PC-9 (cell line): Measurements from ENCODE around the gene VAV2. TPM values are rescaled to one million over a fixed set of nuclear protein-coding genes. Genes with fewer than 3 reads are reported as not detected.
"Not testable (repeated sequence)": the region's sequence is repeated elsewhere in the genome, so short reads cannot be mapped to it uniquely, and the experiment has no call there.

Experiments used
- BruUV-seq: library from RNA; stranded (reverse); fragments of 400-500 nt; replicated peaks from 2 replicates; lab custom pipeline; 2021; lab: Mats Ljungman, UMichigan
- CTCF ChIA-PET: fragments of 300-600 bp; sonication (Branson Sonifier 250); formaldehyde crosslinking; loops from one replicate; lab custom pipeline; 2022; ENCODE audit warnings: antibody characterized with exemption; lab: Charles Lee
- POLR2A ChIA-PET: fragments of 300-600 bp; sonication (Branson Sonifier 250); formaldehyde crosslinking; loops from one replicate; lab custom pipeline; 2022; ENCODE audit warnings: antibody characterized with exemption; ENCODE audit not compliant: unreplicated experiment; lab: Charles Lee
- DNase-seq, 2 experiments: peaks; one replicate each; pipeline versions ENCODE4 v3.0.0 to v3.0.0-alpha.2; 2015 to 2022; ENCODE audit warnings: mixed read lengths in 1 of 2
- H2AFZ ChIP-seq: fragments of 200-600 bp; sonication (generic); 2 replicates; pipeline ENCODE4 v1.8.1; 2017; ENCODE audit warnings: antibody characterized with exemption
- H3F3A ChIP-seq: fragments of 200-600 bp; sonication (generic); 2 replicates; pipeline ENCODE4 v1.8.1; 2017; ENCODE audit warnings: antibody characterized with exemption, mild to moderate bottlenecking, low read depth; ENCODE audit not compliant: insufficient read depth
- H3K27ac ChIP-seq: fragments of 200-600 bp; sonication (generic); 2 replicates; pipeline ENCODE4 v1.6.1; 2016; ENCODE audit warnings: mixed run types
- H3K27me3 ChIP-seq: fragments of 200-600 bp; sonication (generic); 2 replicates; pipeline ENCODE4 v1.6.1; 2016; ENCODE audit warnings: low read depth, mixed run types; ENCODE audit not compliant: insufficient read depth
- H3K36me3 ChIP-seq: fragments of 200-600 bp; sonication (generic); 2 replicates; pipeline ENCODE4 v1.6.1; 2016; ENCODE audit warnings: low read depth, mixed run types
- H3K4me1 ChIP-seq: fragments of 200-600 bp; sonication (generic); replicated peaks from 2 replicates; pipeline ENCODE4 v1.6.1; 2016; ENCODE audit warnings: mixed run types; ENCODE audit not compliant: insufficient read depth
- H3K4me2 ChIP-seq: fragments of 200-600 bp; sonication (generic); 2 replicates; pipeline ENCODE4 v1.6.1; 2017; ENCODE audit warnings: mixed run types
- H3K4me3 ChIP-seq: fragments of 200-600 bp; sonication (generic); 2 replicates; pipeline ENCODE4 v1.6.1; 2016; ENCODE audit warnings: mixed run types
- H3K79me2 ChIP-seq: fragments of 200-600 bp; sonication (generic); 2 replicates; pipeline ENCODE4 v1.6.1; 2017; ENCODE audit warnings: low read depth, mixed run types
- H3K9me2 ChIP-seq: fragments of 200-600 bp; sonication (generic); 2 replicates; pipeline ENCODE4 v1.8.1; 2017; ENCODE audit warnings: mild to moderate bottlenecking; ENCODE audit not compliant: insufficient read depth
- H3K9me3 ChIP-seq: fragments of 200-600 bp; sonication (generic); 2 replicates; pipeline ENCODE4 v1.8.1; 2016; ENCODE audit warnings: low read depth; ENCODE audit not compliant: insufficient read depth
- H4K20me1 ChIP-seq: fragments of 200-600 bp; sonication (generic); 2 replicates; pipeline ENCODE4 v1.8.1; 2017; ENCODE audit not compliant: insufficient read depth
- CTCF ChIP-seq: fragments of 200-600 bp; sonication (generic); conservative IDR thresholded peaks from 2 replicates; pipeline ENCODE4 v1.6.1; 2017; ENCODE audit warnings: mixed run types, antibody characterized with exemption, mild to moderate bottlenecking, moderate library complexity
- EZH2 ChIP-seq: fragments of 200-600 bp; sonication (generic); IDR thresholded peaks from 2 replicates; pipeline ENCODE4 v1.8.0; 2017; ENCODE audit warnings: antibody characterized with exemption, low read depth
- intact Hi-C: fragments of 100-400 bp; cut with micrococcal nuclease; formaldehyde crosslinking; loops from one replicate; pipeline ENCODE4 v1.10.0; 2022; ENCODE audit not compliant: unreplicated experiment
- total RNA-seq: library from RNA; stranded (reverse); gene quantifications from 2 replicates; pipeline ENCODE4 v1.2.3, GENCODE V29; 2021

The VAV2 gene
- total RNA-seq, 1 experiment from 2014 or later: 36.5 TPM

GRCh38 chr9:133767625-133768024 lies 224.5 kb downstream of the VAV2 start:
- POLR2A ChIA-PET: no interaction called here
- no peak overlapping the region for H2AFZ ChIP-seq
- CTCF ChIA-PET: no interaction called here
- H3K4me3 ChIP-seq: no peak overlapping the region
- H3K9me2 ChIP-seq: no peaks in the 10 kb centered on the region
- no peak for DNase-seq
- 0 out of 2 replicates have a peak, but pooled peaks cover 10% of the 10 kb centered on the region for H3K36me3 ChIP-seq
- no peaks in the 10 kb centered on the region for H3K79me2 ChIP-seq
- intact Hi-C loops: no loop called here
- TF ChIP-seq EZH2: no peak
- TF ChIP-seq CTCF: no peak
- H3K27ac ChIP-seq: no peak overlapping the region
- no peaks in the 10 kb centered on the region for H3K4me1 ChIP-seq
- H3K27me3 ChIP-seq: no peaks in the 10 kb centered on the region
- H3K9me3 ChIP-seq: peaks cover 5% of the 10 kb centered on the region; the same call in 1 of the 2 replicates
- no peak overlapping the region for H3K4me2 ChIP-seq
- no TSS peak for BruUV-seq
- no peaks in the 10 kb centered on the region; the same call in 1 of the 2 replicates for H3F3A ChIP-seq
- H4K20me1 ChIP-seq: no peaks in the 10 kb centered on the region

GRCh38 chr9:133767008-133767407 lies 225.1 kb downstream of the VAV2 start:
- Histone ChIP-seq H3K9me2 (no peaks in the 10 kb centered on the region), H3K9me3 (peaks cover 5% of the 10 kb centered on the region; the same call in 1 of the 2 replicates), H3K36me3 (0 out of 2 replicates have a peak, but pooled peaks cover 10% of the 10 kb centered on the region), H3K4me2 (no peak overlapping the region), H3K4me3 (no peak overlapping the region), H3K4me1 (no peaks in the 10 kb centered on the region), H3K27me3 (no peaks in the 10 kb centered on the region), H2AFZ (no peak overlapping the region), H3K27ac (no peak overlapping the region), H4K20me1 (no peaks in the 10 kb centered on the region), H3F3A (no peaks in the 10 kb centered on the region; the same call in 1 of the 2 replicates), H3K79me2 (no peaks in the 10 kb centered on the region)
- DNase-seq: no peak
- ChIA-PET CTCF (no interaction called here), POLR2A (no interaction called here)
- no TSS peak for BruUV-seq
- intact Hi-C loops: no loop called here
- TF ChIP-seq CTCF (no peak), EZH2 (no peak)

GRCh38 chr9:133766234-133766633 lies 225.9 kb downstream of the VAV2 start:
- CTCF ChIA-PET, H2AFZ ChIP-seq, POLR2A ChIA-PET, H3K9me2 ChIP-seq, H3K4me1 ChIP-seq, H3K9me3 ChIP-seq, intact Hi-C loops, H3K79me2 ChIP-seq, H3K4me3 ChIP-seq, H3K27ac ChIP-seq, DNase-seq, H3F3A ChIP-seq, H3K27me3 ChIP-seq, H3K4me2 ChIP-seq, BruUV-seq, H4K20me1 ChIP-seq: not testable (repeated sequence)
- 0 out of 2 replicates have a peak, but pooled peaks cover 10% of the 10 kb centered on the region for H3K36me3 ChIP-seq
